Lung (tissue), 12 donors: ENCODE results near the gene PRKCE. TPM values are rescaled to one million over a fixed set of nuclear protein-coding genes. Genes with fewer than 3 reads are reported as not detected.
"Not testable (repeated sequence)": the region's sequence is repeated elsewhere in the genome, so short reads cannot be mapped to it uniquely, and the experiment has no call there.

Experiments
- ATAC-seq: fragments of 200-7000 bp; cut with Tn5 transposase; one replicate; pipeline ENCODE4 v1.9.1; 2020; ENCODE audit warnings: moderate number of reproducible peaks; ENCODE audit not compliant: insufficient read depth, low FRiP score
- DNase-seq, 3 donors: peaks; one replicate each; pipeline ENCODE4 v3.0.0-alpha.2; 2013 to 2017
- H3K27ac ChIP-seq, 2 donors: one replicate each; pipeline ENCODE4 v1.5.1; 2013; ENCODE audit warnings: mild to moderate bottlenecking in 2 of 2, moderate library complexity in 2 of 2, control low read depth in 1 of 2, inconsistent platforms in 1 of 2, low read depth in 1 of 2, low read length in 1 of 2
- H3K27me3 ChIP-seq, 3 donors: one replicate each; pipeline ENCODE4 v1.5.1; 2013; ENCODE audit warnings: low read length in 2 of 3; ENCODE audit not compliant: control insufficient read depth in 3 of 3, insufficient read depth in 3 of 3
- H3K36me3 ChIP-seq, 4 donors: one replicate each; pipeline ENCODE4 v1.5.1; 2013; ENCODE audit warnings: low read length in 4 of 4, mild to moderate bottlenecking in 1 of 4, moderate library complexity in 1 of 4; ENCODE audit not compliant: control insufficient read depth in 4 of 4, insufficient read depth in 4 of 4
- H3K4me1 ChIP-seq, 5 donors: one replicate each; pipeline ENCODE4 v1.5.1; 2013; ENCODE audit warnings: low read length in 5 of 5, mild to moderate bottlenecking in 2 of 5, moderate library complexity in 1 of 5; ENCODE audit not compliant: control insufficient read depth in 5 of 5, insufficient read depth in 5 of 5
- H3K4me3 ChIP-seq: one replicate; pipeline ENCODE4 v1.5.1; 2013; ENCODE audit warnings: mild to moderate bottlenecking, control low read depth, moderate library complexity
- H3K9ac ChIP-seq, 2 donors: one replicate each; pipeline ENCODE4 v1.5.1; 2013; ENCODE audit warnings: low read length in 2 of 2, control low read depth in 1 of 2; ENCODE audit not compliant: insufficient read depth in 1 of 2
- H3K9me3 ChIP-seq, 4 donors: one replicate each; pipeline ENCODE4 v1.5.1; 2013; ENCODE audit warnings: low read length in 3 of 4, mild to moderate bottlenecking in 1 of 4, moderate library complexity in 1 of 4; ENCODE audit not compliant: control insufficient read depth in 4 of 4, insufficient read depth in 3 of 4
- WGBS, 2 donors: extraction: QIAGEN DNeasy Blood & Tissue Kit; methylation state at CpG; one replicate each; pipeline ENCODE4 v1.1.7; 2013; 5-methylcytosine and 5-hydroxymethylcytosine counted together
- polyA plus RNA-seq, 2 donors: library from polyadenylated mRNA; stranded (reverse); fragments of 200-250 nt; gene quantifications; one replicate each; pipeline ENCODE4 v1.2.1, GENCODE V29; 2013
- total RNA-seq, 2 donors: library from RNA; depleted of rRNA in 1 of 2; stranded (reverse); fragments of >200 nt in 1 of 2; gene quantifications; one replicate each; pipeline ENCODE4 v1.2.1, GENCODE V29; 2014 to 2021
- TF ChIP-seq, protein P1 (sequence below): IDR thresholded peaks from 2 replicates; pipeline ENCODE4 v1.5.1; 2012; ENCODE audit warnings: mild to moderate bottlenecking; ENCODE audit errors: control extremely low read depth, extremely low read depth
- donor health status: control.
- donor health status: control.
- donor health status: Bipolar disorder and iron deficiency.
- donor health status: healthy.
- donor health status: DM: yes; HTN: yes; CAD: no.

PRKCE gene
- total and polyA plus RNA-seq, 4 donors: 12.5 to 82.2 (median 32.1) TPM

DNA sequence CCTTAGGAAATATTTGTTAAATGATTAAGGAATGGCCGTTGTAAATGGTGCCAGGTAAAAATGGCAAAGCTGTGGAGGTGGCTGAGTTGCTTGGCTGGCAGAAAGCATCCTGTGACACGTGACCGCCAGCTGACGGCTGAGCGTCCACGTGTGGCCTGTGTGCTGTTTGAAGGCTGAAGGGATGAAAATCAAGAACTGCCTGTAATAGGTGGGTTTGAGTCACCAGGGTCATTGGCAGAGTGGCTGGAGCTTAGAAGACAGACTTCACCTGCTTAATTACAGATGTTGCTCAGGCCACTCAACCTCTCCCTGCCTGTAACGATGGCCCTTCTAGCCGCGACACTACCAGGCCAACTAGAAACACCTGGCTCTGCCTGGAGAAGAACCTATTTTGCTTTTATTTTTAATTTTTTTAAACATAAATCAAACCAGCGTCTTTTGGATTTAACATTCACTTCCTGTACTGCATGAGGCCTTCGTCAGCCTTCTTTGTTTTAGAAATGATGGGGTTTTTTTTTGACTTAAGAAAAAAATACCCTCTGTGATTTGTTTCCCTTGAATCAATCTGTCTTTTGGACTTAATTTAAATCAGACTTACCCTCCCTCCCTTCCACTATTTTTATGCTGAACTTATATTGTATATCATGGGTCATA, 206.5 kb downstream of the PRKCE start:
- no peak for ATAC-seq

DNA sequence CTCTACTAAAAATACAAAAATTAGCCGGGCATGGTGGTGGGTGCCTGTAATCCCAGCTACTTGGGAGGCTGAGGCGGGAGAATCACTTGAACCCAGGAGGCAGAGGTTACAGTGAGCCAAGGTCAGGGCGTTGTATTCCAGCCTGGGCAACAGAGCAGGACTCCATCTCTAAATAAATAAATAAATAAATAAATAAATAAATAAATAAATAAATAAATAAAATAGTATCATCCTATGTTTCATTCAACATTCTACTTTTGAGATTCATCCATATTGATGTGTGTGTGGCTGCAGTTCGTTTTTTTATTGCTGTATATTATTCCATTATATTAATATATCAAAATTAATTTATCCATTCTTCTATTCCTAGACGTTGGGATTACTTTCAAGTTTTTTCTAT, 207.4 kb downstream of the PRKCE start:
- not testable (repeated sequence) for H3K4me3 ChIP-seq, H3K9me3 ChIP-seq, H3K27me3 ChIP-seq, H3K27ac ChIP-seq, ATAC-seq, H3K9ac ChIP-seq, H3K36me3 ChIP-seq, DNase-seq
- H3K4me1 ChIP-seq: peaks cover 8 to 38% (median 16%) of the 10 kb centered on the region in 5 donors
- WGBS, 2 donors: 74 to 94% methylated on average over 5 of the region's 5 CpGs

More for the DNA sequence above, 206.5 kb downstream of the PRKCE start:
- TF ChIP-seq, protein P1, sequence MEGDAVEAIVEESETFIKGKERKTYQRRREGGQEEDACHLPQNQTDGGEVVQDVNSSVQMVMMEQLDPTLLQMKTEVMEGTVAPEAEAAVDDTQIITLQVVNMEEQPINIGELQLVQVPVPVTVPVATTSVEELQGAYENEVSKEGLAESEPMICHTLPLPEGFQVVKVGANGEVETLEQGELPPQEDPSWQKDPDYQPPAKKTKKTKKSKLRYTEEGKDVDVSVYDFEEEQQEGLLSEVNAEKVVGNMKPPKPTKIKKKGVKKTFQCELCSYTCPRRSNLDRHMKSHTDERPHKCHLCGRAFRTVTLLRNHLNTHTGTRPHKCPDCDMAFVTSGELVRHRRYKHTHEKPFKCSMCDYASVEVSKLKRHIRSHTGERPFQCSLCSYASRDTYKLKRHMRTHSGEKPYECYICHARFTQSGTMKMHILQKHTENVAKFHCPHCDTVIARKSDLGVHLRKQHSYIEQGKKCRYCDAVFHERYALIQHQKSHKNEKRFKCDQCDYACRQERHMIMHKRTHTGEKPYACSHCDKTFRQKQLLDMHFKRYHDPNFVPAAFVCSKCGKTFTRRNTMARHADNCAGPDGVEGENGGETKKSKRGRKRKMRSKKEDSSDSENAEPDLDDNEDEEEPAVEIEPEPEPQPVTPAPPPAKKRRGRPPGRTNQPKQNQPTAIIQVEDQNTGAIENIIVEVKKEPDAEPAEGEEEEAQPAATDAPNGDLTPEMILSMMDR: no peak
- H3K36me3 ChIP-seq: no peaks in the 10 kb centered on the region
- H3K9ac ChIP-seq: no peak overlapping the region
- H3K27me3 ChIP-seq: no peaks in the 10 kb centered on the region
- H3K4me1 ChIP-seq: peaks cover 8 to 30% (median 16%) of the 10 kb centered on the region in 5 donors
- H3K27ac ChIP-seq: no peak overlapping the region
- H3K4me3 ChIP-seq: no peak overlapping the region
- 56 to 72% methylated on average over 11 of the region's 11 CpGs for WGBS, 2 donors
- DNase-seq: no peak
- H3K9me3 ChIP-seq: no peaks in the 10 kb centered on the region

DNA sequence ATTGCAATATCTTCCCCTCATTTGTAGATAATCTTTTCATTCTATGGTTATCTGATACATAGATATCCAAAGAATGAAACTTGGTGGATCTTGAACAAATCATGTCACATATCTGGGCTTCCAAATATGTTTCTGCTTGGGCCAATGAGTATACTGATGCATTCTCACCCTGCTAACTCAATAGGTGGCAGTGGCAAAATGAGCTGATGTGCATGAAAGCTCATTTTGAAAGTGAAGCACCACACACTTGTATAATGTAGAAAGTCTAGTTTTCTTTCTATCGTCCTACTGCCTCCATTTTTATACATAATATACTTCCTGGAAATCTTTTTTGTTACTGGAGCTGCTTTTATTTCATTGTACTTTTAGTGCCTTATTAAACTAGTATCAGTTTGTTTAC, 208.2 kb downstream of the PRKCE start:
- no peaks in the 10 kb centered on the region for H3K27me3 ChIP-seq
- peaks cover 5 to 46% (median 16%) of the 10 kb centered on the region in 5 donors for H3K4me1 ChIP-seq
- DNase-seq: no peak
- TF ChIP-seq, protein P1: no peak
- H3K4me3 ChIP-seq: no peak overlapping the region
- H3K27ac ChIP-seq: no peak overlapping the region
- no peak for ATAC-seq
- no peak overlapping the region for H3K9ac ChIP-seq
- H3K9me3 ChIP-seq: no peaks in the 10 kb centered on the region
- WGBS, 2 donors: 70 to 74% methylated on average over 1 of the region's 1 CpG
- H3K36me3 ChIP-seq: no peaks in the 10 kb centered on the region

DNA sequence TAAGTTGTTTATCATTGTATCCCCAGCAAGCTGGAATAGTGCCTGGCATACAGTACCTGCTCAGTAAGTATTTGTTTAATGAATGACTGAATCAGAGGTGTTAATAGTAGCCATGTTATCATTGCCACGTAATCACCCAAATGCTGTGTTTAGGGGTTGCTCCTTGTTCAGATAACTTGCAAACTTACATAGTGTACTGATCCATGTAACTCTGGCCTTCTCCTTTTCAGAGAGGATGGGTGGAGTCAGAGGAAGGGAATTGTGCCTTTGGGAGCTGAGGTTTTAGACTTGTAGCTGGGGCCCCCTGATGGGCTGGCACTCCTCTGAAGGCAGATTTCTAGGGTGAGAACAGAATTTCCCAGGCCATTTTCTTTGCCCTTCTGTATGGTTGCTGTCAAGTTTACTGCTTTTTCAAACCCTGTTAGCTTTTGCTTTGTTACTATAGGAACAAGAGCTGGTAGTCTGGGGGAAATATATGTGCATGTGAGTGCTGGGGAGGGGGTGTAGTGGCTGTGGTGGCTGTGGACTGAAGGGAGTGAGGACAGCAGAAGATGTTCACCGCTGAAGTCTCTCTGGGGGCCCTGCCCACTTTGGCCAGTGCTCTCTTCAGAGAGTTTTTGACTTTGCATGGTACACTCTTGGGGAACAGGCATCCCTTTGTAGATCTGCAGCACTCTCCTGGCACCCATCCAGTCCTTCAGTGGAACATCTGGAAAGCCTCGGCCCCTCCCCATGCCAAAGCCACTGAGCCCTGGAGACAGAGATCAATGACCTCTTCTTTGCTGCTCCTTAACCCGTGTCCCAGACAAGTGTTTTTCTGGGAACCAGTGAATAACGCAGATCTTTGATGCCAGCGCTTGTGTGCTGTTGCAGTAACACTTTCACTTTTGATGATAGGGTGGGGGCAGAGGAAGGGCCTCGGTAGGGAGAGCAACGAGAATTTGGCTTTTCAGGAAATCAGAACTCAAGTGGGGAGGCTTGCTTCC, 209.0 kb downstream of the PRKCE start:
- Histone ChIP-seq H3K9ac (peak overlapping the region in 1 of 2 donors; percentile 7), H3K27ac (peak overlapping the region in 1 of 2 donors; percentile 66), H3K9me3 (no peaks in the 10 kb centered on the region), H3K36me3 (no peaks in the 10 kb centered on the region), H3K4me1 (peaks cover 5 to 46% (median 16%) of the 10 kb centered on the region in 5 donors), H3K4me3 (no peak overlapping the region), H3K27me3 (no peaks in the 10 kb centered on the region)
- WGBS, 2 donors: 5 to 7% methylated on average over 8 of the region's 8 CpGs
- DNase-seq (peak; percentile 79 to 90 (median 84)), ATAC-seq (peak; percentile 85)
- TF ChIP-seq, protein P1: no peak
